H1 (cell line): ENCODE results near the gene COL6A1. TPM values are rescaled to one million over a fixed set of nuclear protein-coding genes. Genes with fewer than 3 reads are reported as not detected.

Experiments used
- ATF2 ChIP-seq: IDR thresholded peaks from 2 replicates; pipeline ENCODE4 v1.6.1; 2012; ENCODE audit warnings: low read length, inconsistent platforms
- GABPA ChIP-seq: IDR thresholded peaks from 2 replicates; pipeline ENCODE4 v1.6.1; 2011; ENCODE audit warnings: mild to moderate bottlenecking, low read length, moderate library complexity, borderline replicate concordance; ENCODE audit not compliant: insufficient read depth
- GTF2F1 ChIP-seq: IDR thresholded peaks from 2 replicates; pipeline ENCODE4 v1.6.1; 2012; ENCODE audit warnings: low read depth, low read length, improper control_type of control experiment, borderline replicate concordance
- HDAC2 ChIP-seq, 2 experiments: fragments of 300-600 bp in 1 of 2; sonication (generic) in 1 of 2; IDR thresholded peaks; 2 replicates each; pipeline ENCODE4 v1.6.1; 2011 to 2012; ENCODE audit warnings: low read depth in 2 of 2, low read length in 2 of 2, mild to moderate bottlenecking in 2 of 2, moderate library complexity in 2 of 2, borderline replicate concordance in 1 of 2, inconsistent platforms in 1 of 2
- JUN ChIP-seq: IDR thresholded peaks from 2 replicates; pipeline ENCODE4 v1.6.1; 2011; ENCODE audit warnings: low read depth, mild to moderate bottlenecking, improper control_type of control experiment, low read length
- SUZ12 ChIP-seq: fragments of 200-600 bp; sonication (generic); IDR thresholded peaks from 2 replicates; pipeline ENCODE4 v1.6.1; 2012; ENCODE audit warnings: mild to moderate bottlenecking, inconsistent platforms, low read length, moderate library complexity, mixed read lengths
- TAF1 ChIP-seq: IDR thresholded peaks from 2 replicates; pipeline ENCODE4 v1.6.1; 2011; ENCODE audit warnings: mild to moderate bottlenecking, low read depth, low read length
- polyA plus RNA-seq, 7 experiments: library from polyadenylated mRNA; depleted of rRNA in 3 of 7; stranded (reverse) in 5 of 7; unstranded in 2 of 7; fragments of >200 nt in 5 of 7; fragments of 200-250 nt in 2 of 7; gene quantifications; 1 replicate in 5 of 7; 2 replicates in 1 of 7; 4 replicates in 1 of 7; pipeline versions ENCODE4 v1.2.1 to v1.2.3, GENCODE V29; 2011 to 2013; ENCODE audit warnings: missing spikeins in 2 of 7, mixed read lengths in 2 of 7
- total RNA-seq: library from RNA; stranded (reverse); fragmentation: NEBNext Ultra II Directional; extraction: Animal tissue kit (Norgen Biotek cat#: 25700); gene quantifications from 2 replicates; pipeline ENCODE4 v1.2.1, GENCODE V29; 2021

Gene COL6A1
- total and polyA plus RNA-seq, 2 of the 8 experiments (the other 6 are each of a cell fraction or from before 2014, with no cell fraction given), result 100 to 115 TPM

DNA sequence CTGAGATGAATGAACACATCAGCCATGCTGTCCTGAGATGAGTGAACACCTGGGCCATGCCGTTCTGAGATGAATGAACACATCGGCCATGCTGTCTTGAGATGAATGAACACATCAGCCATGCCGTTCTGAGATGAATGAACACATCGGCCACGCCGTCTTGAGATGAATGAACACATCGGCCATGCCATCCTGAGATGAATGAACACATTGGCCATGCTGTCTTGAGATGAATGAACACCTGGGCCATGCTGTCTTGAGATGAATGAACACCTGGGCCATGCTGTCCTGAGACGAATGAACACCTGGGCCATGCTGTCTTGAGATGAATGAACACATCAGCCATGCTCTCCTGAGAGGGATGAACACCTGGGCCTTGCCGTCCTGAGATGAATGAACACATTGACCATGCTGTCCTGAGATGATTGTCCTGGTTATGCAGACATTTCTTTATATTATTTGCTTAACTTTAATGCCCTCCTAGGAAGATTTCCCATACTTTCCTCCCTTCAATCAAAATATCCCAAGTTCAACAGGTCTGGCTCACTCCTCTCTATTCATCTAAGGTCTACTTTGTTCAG, 48.6 kb upstream of the COL6A1 start (continued):
- TF ChIP-seq ATF2 (no peak), JUN (no peak), SUZ12 (no peak), TAF1 (no peak), GTF2F1 (no peak), HDAC2 (IDR thresholded peaks at IDR 0.05; ENCODE audit: borderline replicate concordance in 1 of 2, low read depth in 2 of 2, low read length in 2 of 2) (no peak), GABPA (no peak)
